ENCODE data around the gene SRCIN1. TPM values are rescaled to one million over a fixed set of nuclear protein-coding genes. Genes with fewer than 3 reads are reported as not detected.
A peak's percentile ranks its signal among the peaks of the same experiment; 100 is the strongest.

Gene SRCIN1
- total RNA-seq, 1 experiment from 2014 or later, result 16.7 TPM

DNA sequence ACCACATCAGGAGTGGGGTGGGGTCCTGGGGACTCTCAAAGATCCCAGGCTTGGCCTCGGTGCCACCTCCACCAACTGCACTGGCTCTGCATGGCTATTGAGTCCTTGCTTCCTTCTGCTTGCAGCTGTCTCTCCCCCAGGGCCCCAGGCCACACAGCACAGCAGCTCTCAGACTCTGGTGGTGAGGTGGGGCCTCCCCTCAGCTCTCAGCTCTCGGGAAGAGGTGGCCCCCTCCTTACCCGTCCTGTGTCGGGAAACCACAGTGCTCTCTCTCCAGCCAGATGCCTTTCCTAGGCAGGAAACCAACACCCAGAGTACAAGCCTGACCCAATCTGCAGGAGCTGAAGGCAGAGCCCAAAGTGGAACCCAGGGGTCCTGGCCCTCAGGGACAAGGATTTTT lies 18.5 kb downstream of the SRCIN1 start:
- no peak overlapping the region for H2AFZ ChIP-seq
- POLR2A ChIA-PET (ENCODE audit: unreplicated experiment), result no interaction called here
- intact Hi-C loops (cut with micrococcal nuclease; ENCODE audit: unreplicated experiment), result no loop called here
- CTCF ChIA-PET, result no interaction called here
- no peak for DNase-seq
- BruUV-seq (replicated peaks), result no TSS peak
- no peaks in the 10 kb centered on the region for H3K36me3 ChIP-seq (ENCODE audit: low read depth)
- no peaks in the 10 kb centered on the region for H3K9me3 ChIP-seq (ENCODE audit: insufficient read depth, low read depth)
- TF ChIP-seq EZH2 (IDR thresholded peaks at IDR 0.05; ENCODE audit: low read depth), result no peak
- TF ChIP-seq, protein P1, sequence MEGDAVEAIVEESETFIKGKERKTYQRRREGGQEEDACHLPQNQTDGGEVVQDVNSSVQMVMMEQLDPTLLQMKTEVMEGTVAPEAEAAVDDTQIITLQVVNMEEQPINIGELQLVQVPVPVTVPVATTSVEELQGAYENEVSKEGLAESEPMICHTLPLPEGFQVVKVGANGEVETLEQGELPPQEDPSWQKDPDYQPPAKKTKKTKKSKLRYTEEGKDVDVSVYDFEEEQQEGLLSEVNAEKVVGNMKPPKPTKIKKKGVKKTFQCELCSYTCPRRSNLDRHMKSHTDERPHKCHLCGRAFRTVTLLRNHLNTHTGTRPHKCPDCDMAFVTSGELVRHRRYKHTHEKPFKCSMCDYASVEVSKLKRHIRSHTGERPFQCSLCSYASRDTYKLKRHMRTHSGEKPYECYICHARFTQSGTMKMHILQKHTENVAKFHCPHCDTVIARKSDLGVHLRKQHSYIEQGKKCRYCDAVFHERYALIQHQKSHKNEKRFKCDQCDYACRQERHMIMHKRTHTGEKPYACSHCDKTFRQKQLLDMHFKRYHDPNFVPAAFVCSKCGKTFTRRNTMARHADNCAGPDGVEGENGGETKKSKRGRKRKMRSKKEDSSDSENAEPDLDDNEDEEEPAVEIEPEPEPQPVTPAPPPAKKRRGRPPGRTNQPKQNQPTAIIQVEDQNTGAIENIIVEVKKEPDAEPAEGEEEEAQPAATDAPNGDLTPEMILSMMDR (conservative IDR thresholded peaks at IDR 0.05), result no peak
- no peak overlapping the region for H3K27ac ChIP-seq
- peaks cover 11% of the 10 kb centered on the region; the same call in 1 of the 2 replicates for H3K79me2 ChIP-seq (ENCODE audit: low read depth)
- H3K9me2 ChIP-seq (ENCODE audit: insufficient read depth), result no peaks in the 10 kb centered on the region
- peaks cover 67% of the 10 kb centered on the region for H3K4me1 ChIP-seq (replicated peaks; ENCODE audit: insufficient read depth)
- no peak overlapping the region for H3K4me2 ChIP-seq
- H3K4me3 ChIP-seq, result no peak overlapping the region
- H3F3A ChIP-seq (ENCODE audit: insufficient read depth, low read depth), result peaks cover 47% of the 10 kb centered on the region
- 0 out of 2 replicates have a peak, but pooled peaks cover 3% of the 10 kb centered on the region for H4K20me1 ChIP-seq (ENCODE audit: insufficient read depth)
- H3K27me3 ChIP-seq (ENCODE audit: insufficient read depth, low read depth), result no peaks in the 10 kb centered on the region

DNA sequence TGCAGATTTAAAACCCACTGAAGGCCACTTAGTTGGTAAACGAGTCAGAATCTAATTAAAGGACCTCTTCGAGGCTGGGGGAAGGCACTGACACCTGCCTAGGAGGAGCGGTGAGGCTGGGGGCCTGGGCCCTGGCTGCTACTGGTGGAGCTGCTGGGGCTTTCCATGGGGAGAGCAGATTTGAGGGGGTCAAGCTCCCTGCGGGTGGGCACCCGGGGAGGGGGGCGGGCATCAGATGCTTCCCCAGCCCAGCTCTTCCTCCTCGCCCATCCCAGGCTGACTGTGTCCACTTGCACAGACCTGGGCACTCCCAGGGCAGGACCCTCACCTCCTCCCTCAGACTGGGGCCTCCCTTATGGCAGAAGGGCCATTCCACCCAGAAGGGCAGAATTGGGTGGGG lies 19.0 kb downstream of the SRCIN1 start:
- peaks cover 65% of the 10 kb centered on the region for H3K4me1 ChIP-seq (replicated peaks; ENCODE audit: insufficient read depth)
- no peaks in the 10 kb centered on the region for H3K27me3 ChIP-seq (ENCODE audit: insufficient read depth, low read depth)
- intact Hi-C loops (cut with micrococcal nuclease; ENCODE audit: unreplicated experiment), result no loop called here
- CTCF ChIA-PET, result interaction anchor here (0.8 kb wide), 1 partner anchor 15 kb away, joined by 20 read pairs; no protein-coding TSS in a partner anchor
- H2AFZ ChIP-seq, result no peak overlapping the region
- no peaks in the 10 kb centered on the region for H3K9me2 ChIP-seq (ENCODE audit: insufficient read depth)
- H3K9me3 ChIP-seq (ENCODE audit: insufficient read depth, low read depth), result no peaks in the 10 kb centered on the region
- peaks cover 43% of the 10 kb centered on the region for H3F3A ChIP-seq (ENCODE audit: insufficient read depth, low read depth)
- 0 out of 2 replicates have a peak, but pooled peaks cover 3% of the 10 kb centered on the region for H4K20me1 ChIP-seq (ENCODE audit: insufficient read depth)
- POLR2A ChIA-PET (ENCODE audit: unreplicated experiment), result no interaction called here
- no TSS peak for BruUV-seq (replicated peaks)
- H3K4me2 ChIP-seq, result no peak overlapping the region
- no peak for DNase-seq
- no peak for TF ChIP-seq EZH2 (IDR thresholded peaks at IDR 0.05; ENCODE audit: low read depth)
- TF ChIP-seq, protein P1 (conservative IDR thresholded peaks at IDR 0.05), result no peak
- no peak overlapping the region for H3K4me3 ChIP-seq
- peaks cover 11% of the 10 kb centered on the region; the same call in 1 of the 2 replicates for H3K79me2 ChIP-seq (ENCODE audit: low read depth)
- H3K27ac ChIP-seq, result no peak overlapping the region
- H3K36me3 ChIP-seq (ENCODE audit: low read depth), result no peaks in the 10 kb centered on the region

DNA sequence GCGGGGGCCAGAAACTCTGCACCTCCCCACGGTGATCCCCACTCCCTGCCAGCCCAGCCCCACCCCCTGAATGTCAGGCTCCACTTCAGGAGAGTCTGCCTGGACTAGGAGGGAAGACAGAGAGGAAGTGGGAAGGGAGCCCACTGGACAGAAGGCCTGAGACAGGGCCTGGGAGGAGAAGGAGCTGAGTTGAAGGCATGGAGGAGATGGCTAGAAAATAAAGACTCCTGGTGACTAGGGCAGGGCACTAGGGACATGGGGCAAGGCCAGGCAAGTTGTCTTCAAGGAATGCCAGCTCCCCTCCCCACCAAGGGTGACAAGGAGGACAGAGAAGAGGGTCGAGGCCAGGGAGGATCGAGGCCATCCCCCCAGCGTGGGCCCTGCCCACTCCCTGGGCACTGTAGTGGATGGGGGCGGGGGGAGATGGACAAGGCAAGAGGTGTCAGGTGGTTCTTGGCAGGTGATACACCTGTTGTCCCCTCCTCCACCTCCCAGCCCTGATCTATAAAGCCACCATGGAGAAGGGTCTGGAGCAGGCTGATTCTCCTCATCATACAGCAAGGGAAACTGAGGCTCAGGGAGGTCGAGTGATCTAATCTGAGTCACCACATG lies 19.7 kb downstream of the SRCIN1 start:
- TF ChIP-seq, protein P1 (conservative IDR thresholded peaks at IDR 0.05), result no peak
- no peak for TF ChIP-seq EZH2 (IDR thresholded peaks at IDR 0.05; ENCODE audit: low read depth)
- CTCF ChIA-PET, result interaction anchor here (0.5 to 0.8 kb wide), 3 partner anchors 15 to 163 kb away, joined by 5 to 20 read pairs (median 19); no protein-coding TSS in a partner anchor
- H3K9me3 ChIP-seq (ENCODE audit: insufficient read depth, low read depth), result no peaks in the 10 kb centered on the region
- no TSS peak for BruUV-seq (replicated peaks)
- no peaks in the 10 kb centered on the region for H3K36me3 ChIP-seq (ENCODE audit: low read depth)
- no peaks in the 10 kb centered on the region for H3K27me3 ChIP-seq (ENCODE audit: insufficient read depth, low read depth)
- intact Hi-C loops (cut with micrococcal nuclease; ENCODE audit: unreplicated experiment), result loop anchor here (2.0 kb wide), 1 partner anchor 163 kb away; no protein-coding TSS in a partner anchor
- peak overlapping the region; percentile 13; the same call in 1 of the 2 replicates for H3K4me3 ChIP-seq
- H3K79me2 ChIP-seq (ENCODE audit: low read depth), result peaks cover 11% of the 10 kb centered on the region; the same call in 1 of the 2 replicates
- H2AFZ ChIP-seq, result no peak overlapping the region
- peak overlapping the region; percentile 75 for H3K4me2 ChIP-seq
- POLR2A ChIA-PET (ENCODE audit: unreplicated experiment), result interaction anchor here (0.6 kb wide), 1 partner anchor 11 kb away, joined by 3 read pairs; no protein-coding TSS in a partner anchor
- H3K9me2 ChIP-seq (ENCODE audit: insufficient read depth), result no peaks in the 10 kb centered on the region
- peaks cover 57% of the 10 kb centered on the region for H3K4me1 ChIP-seq (replicated peaks; ENCODE audit: insufficient read depth)
- DNase-seq, result no peak
- H3K27ac ChIP-seq, result peak overlapping the region; percentile 84
- peaks cover 36% of the 10 kb centered on the region for H3F3A ChIP-seq (ENCODE audit: insufficient read depth, low read depth)
- 0 out of 2 replicates have a peak, but pooled peaks cover 3% of the 10 kb centered on the region for H4K20me1 ChIP-seq (ENCODE audit: insufficient read depth)

Data from PC-9 (cell line).